Endothelial cell of umbilical vein (primary cell): Measurements from ENCODE around the gene OR10A3. TPM values are rescaled to one million over a fixed set of nuclear protein-coding genes. Genes with fewer than 3 reads are reported as not detected.

Experiments
- BruUV-seq: library from RNA; stranded (reverse); fragments of 400-500 nt; replicated peaks from 2 replicates; lab custom pipeline; 2021; lab: Mats Ljungman, UMichigan
- CTCF ChIA-PET: fragments of 300-600, 350-600 bp; sonication (Branson Sonifier 250); formaldehyde crosslinking; loops from one replicate; lab custom pipeline; 2021; ENCODE audit warnings: antibody characterized with exemption, inconsistent platforms; lab: Charles Lee
- POLR2A ChIA-PET: fragments of 300-600, 350-600 bp; sonication (Branson Sonifier 250); formaldehyde crosslinking; loops from one replicate; lab custom pipeline; 2021; ENCODE audit warnings: antibody characterized with exemption, inconsistent platforms; lab: Charles Lee
- DNase-seq: peaks from one replicate; pipeline ENCODE4 v3.0.0-alpha.2; 2011; ENCODE audit warnings: low read depth, low spot score
- FAIRE-seq: peaks from 2 replicates; lab custom pipeline; 2011; peaks lifted over from hg19 to GRCh38; lab: Jason Lieb, UNC
- H2AFZ ChIP-seq: 2 replicates; pipeline ENCODE4 v1.6.0; 2012; ENCODE audit warnings: low read depth, low read length, control low read depth, inconsistent platforms
- H3K27ac ChIP-seq: 2 replicates; pipeline ENCODE4 v1.5.1; 2011; ENCODE audit warnings: low read depth, mild to moderate bottlenecking, control low read depth, low read length, moderate library complexity; ENCODE audit not compliant: insufficient read depth
- H3K27me3 ChIP-seq, 2 experiments: 2 replicates each; pipeline versions ENCODE4 v1.6.0 to v1.6.1; 2011; ENCODE audit warnings: low read length in 2 of 2, mixed read lengths in 1 of 2; ENCODE audit not compliant: control insufficient read depth in 2 of 2, insufficient read depth in 2 of 2
- H3K36me3 ChIP-seq, 2 experiments: 2 replicates in 1 of 2; 3 replicates in 1 of 2; pipeline ENCODE4 v1.5.1; 2011; ENCODE audit warnings: low read length in 2 of 2, mild to moderate bottlenecking in 1 of 2, moderate library complexity in 1 of 2; ENCODE audit not compliant: control insufficient read depth in 2 of 2, insufficient read depth in 2 of 2; ENCODE audit errors: extremely low read depth in 1 of 2
- H3K4me1 ChIP-seq: 3 replicates; pipeline ENCODE4 v1.5.1; 2011; ENCODE audit warnings: mild to moderate bottlenecking, low read length; ENCODE audit not compliant: control insufficient read depth, insufficient read depth; ENCODE audit errors: extremely low read depth
- H3K4me2 ChIP-seq: 2 replicates; pipeline ENCODE4 v1.6.1; 2011; ENCODE audit warnings: low read length, control low read depth, mixed read lengths; ENCODE audit not compliant: insufficient read depth
- H3K4me3 ChIP-seq, 3 experiments: fragments of 200-600 bp in 1 of 3; sonication (generic), shearing (Covaris generic) in 1 of 3; replicated peaks in 1 of 3; 2 replicates each; pipeline ENCODE4 v1.5.1; 2011 to 2016; ENCODE audit warnings: control low read depth in 3 of 3, low read length in 3 of 3, mild to moderate bottlenecking in 2 of 3, inconsistent platforms in 1 of 3, low read depth in 1 of 3, moderate library complexity in 1 of 3; ENCODE audit not compliant: insufficient read depth in 1 of 3
- H3K79me2 ChIP-seq: 2 replicates; pipeline ENCODE4 v1.6.0; 2012; ENCODE audit warnings: low read length, inconsistent platforms; ENCODE audit not compliant: control insufficient read depth, insufficient read depth
- H3K9ac ChIP-seq: replicated peaks from 2 replicates; pipeline ENCODE3; 2011; ENCODE audit warnings: low read length, control low read depth; ENCODE audit not compliant: insufficient read depth; ENCODE audit errors: extremely low read depth
- H3K9me1 ChIP-seq: replicated peaks from 3 replicates; pipeline ENCODE4 v1.6.0; 2011; ENCODE audit warnings: mild to moderate bottlenecking, low read length; ENCODE audit not compliant: control insufficient read depth, insufficient read depth; ENCODE audit errors: extremely low read depth
- H3K9me3 ChIP-seq: replicated peaks from 2 replicates; pipeline ENCODE4 v1.5.1; 2012; ENCODE audit warnings: low read length, inconsistent platforms; ENCODE audit not compliant: control insufficient read depth, insufficient read depth
- H4K20me1 ChIP-seq: replicated peaks from 2 replicates; pipeline ENCODE3; 2011; ENCODE audit warnings: mild to moderate bottlenecking, low read length; ENCODE audit not compliant: control insufficient read depth, insufficient read depth; ENCODE audit errors: extremely low read depth
- CTCF ChIP-seq, 2 donors: IDR thresholded peaks; 1 replicate in 1 of 2; 2 replicates in 1 of 2; pipeline ENCODE4 v1.5.1; 2011; ENCODE audit warnings: low read length in 2 of 2, mild to moderate bottlenecking in 2 of 2, moderate library complexity in 2 of 2, control low read depth in 1 of 2, inconsistent platforms in 1 of 2, low read depth in 1 of 2; ENCODE audit not compliant: insufficient read depth in 1 of 2; ENCODE audit errors: extremely low read depth in 1 of 2
- EZH2 ChIP-seq: IDR thresholded peaks from 2 replicates; pipeline ENCODE4 v1.6.1; 2012; ENCODE audit warnings: borderline replicate concordance, low read depth, mild to moderate bottlenecking, moderate library complexity, low read length, inconsistent platforms; ENCODE audit not compliant: severe bottlenecking
- FOS ChIP-seq: IDR thresholded peaks from 2 replicates; pipeline ENCODE4 v1.6.1; 2011; ENCODE audit warnings: mild to moderate bottlenecking, low read length, moderate library complexity, borderline replicate concordance; ENCODE audit not compliant: insufficient read depth
- GATA2 ChIP-seq: IDR thresholded peaks from 2 replicates; pipeline ENCODE4 v1.7.0; 2011; ENCODE audit warnings: low read depth, mild to moderate bottlenecking, moderate library complexity, mixed read lengths, low read length; ENCODE audit not compliant: insufficient read length, insufficient read depth
- JUN ChIP-seq: IDR thresholded peaks from 2 replicates; pipeline ENCODE4 v1.6.1; 2011; ENCODE audit warnings: borderline replicate concordance, low read depth; ENCODE audit not compliant: insufficient read length, insufficient read depth
- MAX ChIP-seq: IDR thresholded peaks from 2 replicates; pipeline ENCODE4 v1.6.1; 2011; ENCODE audit not compliant: insufficient read depth, insufficient read length
- MYC ChIP-seq: IDR thresholded peaks from one replicate; pipeline ENCODE4 v1.6.1; 2011; ENCODE audit warnings: mild to moderate bottlenecking, low read depth, low read length
- POLR2A ChIP-seq: IDR thresholded peaks from 2 replicates; pipeline ENCODE4 v1.6.1; 2012; ENCODE audit warnings: low read depth, mild to moderate bottlenecking, control low read depth, low read length
- POLR2AphosphoS5 ChIP-seq: IDR thresholded peaks from 2 replicates; pipeline ENCODE4 v1.6.1; 2012; ENCODE audit warnings: low read depth, mild to moderate bottlenecking, control low read depth, low read length, moderate library complexity; ENCODE audit not compliant: insufficient read depth
- dilution Hi-C: fragments of 300-500 bp; cut with MboI; formaldehyde crosslinking; loops from one replicate; pipeline ENCODE4 v1.15.0; 2019; ENCODE audit warnings: low sequenced_read_pairs; ENCODE audit not compliant: extremely low pct_ligation_motif_present
- intact Hi-C: fragments of 100-400 bp; cut with micrococcal nuclease; formaldehyde crosslinking; loops from one replicate; pipeline ENCODE4 v1.10.0; 2022
- polyA plus RNA-seq, 4 experiments: library from polyadenylated mRNA; depleted of rRNA in 3 of 4; stranded (reverse) in 3 of 4; unstranded in 1 of 4; fragments of >200 nt; gene quantifications; 2 replicates each; pipeline versions ENCODE4 v1.2.1 to v1.2.3, GENCODE V29; 2011 to 2012; ENCODE audit warnings: missing spikeins in 1 of 4
- total RNA-seq: library from RNA; stranded (reverse); gene quantifications from 2 replicates; pipeline ENCODE4 v1.2.3, GENCODE V29; 2021

Gene OR10A3
- total and polyA plus RNA-seq, 2 donors (not counting 3 experiments of a cell fraction or from before 2014, with no cell fraction given): not detected

GRCh38 chr11:7971846-7972245 lies 30.3 kb upstream of the OR10A3 start:
- ChIA-PET CTCF (interaction anchor here (1.5 kb wide), 1 partner anchor 79 kb away, joined by 3 read pairs; no protein-coding TSS in a partner anchor), POLR2A (no interaction called here)
- dilution Hi-C loops (no loop called here), intact Hi-C loops (no loop called here)
- H3K9me3 ChIP-seq: no peaks in the 10 kb centered on the region
- H3K36me3 ChIP-seq: no peaks in the 10 kb centered on the region
- no peak overlapping the region for H3K4me2 ChIP-seq
- no peak overlapping the region for H2AFZ ChIP-seq
- DNase-seq (no peak), FAIRE-seq (no peak)
- no peak overlapping the region for H3K9ac ChIP-seq
- no peak for TF ChIP-seq CTCF (IDR thresholded peaks at IDR 0.05; ENCODE audit: extremely low read depth in 1 of 2, insufficient read depth in 1 of 2, low read depth in 1 of 2, low read length in 2 of 2)
- no peak for TF ChIP-seq JUN
- TF ChIP-seq POLR2A: no peak
- H3K27me3 ChIP-seq: no peaks in the 10 kb centered on the region
- H3K27ac ChIP-seq: no peak overlapping the region
- H3K79me2 ChIP-seq: no peaks in the 10 kb centered on the region
- no peaks in the 10 kb centered on the region for H4K20me1 ChIP-seq
- no peaks in the 10 kb centered on the region for H3K9me1 ChIP-seq
- peaks cover 13% of the 10 kb centered on the region for H3K4me1 ChIP-seq
- H3K4me3 ChIP-seq: no peak overlapping the region
- no TSS peak for BruUV-seq

GRCh38 chr11:7969756-7970646 lies 28.5 kb upstream of the OR10A3 start:
- POLR2A ChIA-PET: interaction anchor here (0.6 kb wide), 1 partner anchor 13 kb away, joined by 7 read pairs; no protein-coding TSS in a partner anchor
- no peak for FAIRE-seq
- dilution Hi-C loops: no loop called here
- intact Hi-C loops: loop anchor here (5.0 kb wide), 1 partner anchor 618 kb away; no protein-coding TSS in a partner anchor
- no peak for DNase-seq
- no peaks in the 10 kb centered on the region for H3K27me3 ChIP-seq
- H2AFZ ChIP-seq: no peak overlapping the region
- CTCF ChIA-PET: interaction anchor here (0.6 to 1.5 kb wide), 3 partner anchors 17 to 77 kb away, joined by 3 read pairs; partner anchors contain the start of gene EIF3F
- TF ChIP-seq POLR2A: no peak
- TF ChIP-seq MYC: no peak
- no peak for TF ChIP-seq JUN
- no peak for TF ChIP-seq CTCF (IDR thresholded peaks at IDR 0.05; ENCODE audit: extremely low read depth in 1 of 2, insufficient read depth in 1 of 2, low read depth in 1 of 2, low read length in 2 of 2)
- TF ChIP-seq FOS: no peak
- no peak for TF ChIP-seq MAX
- TF ChIP-seq GATA2: no peak
- TF ChIP-seq POLR2AphosphoS5: no peak
- TF ChIP-seq EZH2: no peak
- no peak overlapping the region for H3K9ac ChIP-seq
- no peaks in the 10 kb centered on the region for H3K36me3 ChIP-seq
- no TSS peak for BruUV-seq
- no peak overlapping the region for H3K4me2 ChIP-seq
- H3K9me3 ChIP-seq: no peaks in the 10 kb centered on the region
- no peaks in the 10 kb centered on the region for H3K79me2 ChIP-seq
- no peaks in the 10 kb centered on the region for H4K20me1 ChIP-seq
- H3K4me1 ChIP-seq: no peaks in the 10 kb centered on the region
- no peak overlapping the region for H3K4me3 ChIP-seq
- no peaks in the 10 kb centered on the region for H3K9me1 ChIP-seq
- no peak overlapping the region for H3K27ac ChIP-seq
